ENCODE data around the gene KLRD1. TPM values are rescaled to one million over a fixed set of nuclear protein-coding genes. Genes with fewer than 3 reads are reported as not detected.

The KLRD1 gene
- total RNA-seq, 4 donors from 2014 or later: 0.10 to 0.23 (median 0.21) TPM

DNA sequence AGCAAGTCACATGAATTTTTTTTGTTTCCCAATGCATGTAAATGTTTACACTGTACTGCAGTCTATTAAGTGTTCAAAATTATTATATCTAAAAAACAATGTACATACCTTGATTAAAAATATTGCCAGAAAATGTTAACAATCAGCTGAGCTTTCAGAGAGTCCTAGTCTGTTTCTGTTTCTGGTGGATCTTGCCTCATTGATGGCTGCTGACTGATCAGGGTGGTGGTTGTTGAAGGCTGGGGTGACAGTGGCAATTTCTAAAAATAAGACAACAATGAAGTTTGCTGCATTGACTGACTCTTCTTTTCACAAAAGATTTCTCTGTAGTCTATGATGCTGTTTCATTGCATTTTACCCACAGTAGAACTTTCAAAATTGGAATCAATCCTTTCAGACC lies 16.6 kb upstream of the KLRD1 start:
- H3K27me3 ChIP-seq: no peaks in the 10 kb centered on the region
- no peaks in the 10 kb centered on the region for H3K9me3 ChIP-seq
- no peaks in the 10 kb centered on the region for H3K36me3 ChIP-seq
- TF ChIP-seq, protein P1, sequence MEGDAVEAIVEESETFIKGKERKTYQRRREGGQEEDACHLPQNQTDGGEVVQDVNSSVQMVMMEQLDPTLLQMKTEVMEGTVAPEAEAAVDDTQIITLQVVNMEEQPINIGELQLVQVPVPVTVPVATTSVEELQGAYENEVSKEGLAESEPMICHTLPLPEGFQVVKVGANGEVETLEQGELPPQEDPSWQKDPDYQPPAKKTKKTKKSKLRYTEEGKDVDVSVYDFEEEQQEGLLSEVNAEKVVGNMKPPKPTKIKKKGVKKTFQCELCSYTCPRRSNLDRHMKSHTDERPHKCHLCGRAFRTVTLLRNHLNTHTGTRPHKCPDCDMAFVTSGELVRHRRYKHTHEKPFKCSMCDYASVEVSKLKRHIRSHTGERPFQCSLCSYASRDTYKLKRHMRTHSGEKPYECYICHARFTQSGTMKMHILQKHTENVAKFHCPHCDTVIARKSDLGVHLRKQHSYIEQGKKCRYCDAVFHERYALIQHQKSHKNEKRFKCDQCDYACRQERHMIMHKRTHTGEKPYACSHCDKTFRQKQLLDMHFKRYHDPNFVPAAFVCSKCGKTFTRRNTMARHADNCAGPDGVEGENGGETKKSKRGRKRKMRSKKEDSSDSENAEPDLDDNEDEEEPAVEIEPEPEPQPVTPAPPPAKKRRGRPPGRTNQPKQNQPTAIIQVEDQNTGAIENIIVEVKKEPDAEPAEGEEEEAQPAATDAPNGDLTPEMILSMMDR (IDR thresholded peaks at IDR 0.05 in 4 of 5, conservative IDR thresholded peaks at IDR 0.05 in 1 of 5): no peak
- no peak for TF ChIP-seq POLR2A (IDR thresholded peaks at IDR 0.05)
- no peaks in the 10 kb centered on the region for H3K4me1 ChIP-seq
- intact Hi-C loops (cut with DNase I; ENCODE audit: low total_unique reads) (no loop called here), in situ Hi-C loops (cut with MboI; ENCODE audit: low sequenced_read_pairs in 4 of 4) (no loop called here)
- no peak for ATAC-seq
- no peak overlapping the region for H3K4me3 ChIP-seq
- no peak overlapping the region for H3K27ac ChIP-seq
- no peak for DNase-seq

DNA sequence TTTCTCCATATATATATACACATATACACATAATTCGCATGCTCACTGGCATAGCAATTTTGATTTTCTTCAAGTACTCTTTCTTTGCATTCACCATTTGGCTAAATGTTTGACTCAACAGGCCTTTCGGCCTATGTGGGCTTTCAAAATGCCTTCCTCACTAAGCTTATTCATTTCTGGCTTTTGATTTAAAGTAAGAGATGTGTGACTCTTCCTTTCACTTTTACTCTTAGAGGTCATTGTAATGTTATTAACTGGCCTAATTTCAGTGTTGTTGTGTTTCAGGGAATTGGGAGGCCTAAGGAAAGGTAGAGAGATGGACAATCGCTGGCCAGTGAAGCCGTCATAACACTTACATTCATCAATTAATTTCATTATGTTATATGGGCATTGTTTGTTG lies 14.5 kb upstream of the KLRD1 start:
- Histone ChIP-seq H3K27me3 (no peaks in the 10 kb centered on the region), H3K9me3 (no peaks in the 10 kb centered on the region), H3K27ac (no peak overlapping the region), H3K4me3 (no peak overlapping the region), H3K4me1 (no peaks in the 10 kb centered on the region), H3K36me3 (no peaks in the 10 kb centered on the region)
- intact Hi-C loops (cut with DNase I; ENCODE audit: low total_unique reads): no loop called here
- TF ChIP-seq, protein P1 (IDR thresholded peaks at IDR 0.05 in 4 of 5, conservative IDR thresholded peaks at IDR 0.05 in 1 of 5): no peak
- no peak for TF ChIP-seq POLR2A (IDR thresholded peaks at IDR 0.05)
- in situ Hi-C loops (cut with MboI; ENCODE audit: low sequenced_read_pairs in 4 of 4): no loop called here
- DNase-seq: no peak
- no peak for ATAC-seq

DNA sequence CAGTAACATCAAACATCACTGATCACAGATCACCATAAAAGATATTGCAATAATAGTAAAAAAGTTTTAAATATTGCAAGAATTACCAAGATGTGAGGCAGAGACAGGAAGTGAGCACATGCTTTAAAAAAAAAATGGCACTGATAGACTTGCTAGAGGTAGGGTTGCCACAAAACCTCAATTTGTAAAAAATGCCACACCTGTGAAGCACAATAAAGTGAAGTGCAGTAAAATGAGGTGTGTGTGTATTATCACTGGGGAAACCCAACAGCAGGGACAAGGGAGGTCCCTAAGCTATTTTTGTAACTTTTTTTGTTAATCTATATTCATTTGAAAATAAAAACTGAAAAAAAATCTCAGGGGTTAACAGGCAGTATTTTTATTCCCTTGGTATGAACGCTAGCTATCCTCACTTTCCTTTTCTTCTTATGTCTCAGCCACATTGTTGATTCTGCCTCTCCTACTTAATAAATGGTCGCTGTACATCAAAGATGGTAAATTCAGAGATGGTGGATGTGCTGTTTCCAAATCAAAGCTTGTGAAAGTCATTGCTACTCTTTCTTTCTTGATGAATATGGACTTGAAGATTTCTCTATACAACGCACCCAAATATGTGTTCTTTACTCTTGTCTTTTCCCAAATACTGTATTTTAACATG lies 14.0 kb upstream of the KLRD1 start:
- intact Hi-C loops (cut with DNase I; ENCODE audit: low total_unique reads) (no loop called here), in situ Hi-C loops (cut with MboI; ENCODE audit: low sequenced_read_pairs in 4 of 4) (no loop called here)
- Histone ChIP-seq H3K27me3 (no peaks in the 10 kb centered on the region), H3K27ac (no peak overlapping the region), H3K4me3 (no peak overlapping the region), H3K4me1 (no peaks in the 10 kb centered on the region), H3K36me3 (no peaks in the 10 kb centered on the region), H3K9me3 (no peaks in the 10 kb centered on the region)
- no peak for DNase-seq
- TF ChIP-seq, protein P1 (IDR thresholded peaks at IDR 0.05 in 4 of 5, conservative IDR thresholded peaks at IDR 0.05 in 1 of 5): no peak
- no peak for TF ChIP-seq POLR2A (IDR thresholded peaks at IDR 0.05)
- ATAC-seq: no peak

DNA sequence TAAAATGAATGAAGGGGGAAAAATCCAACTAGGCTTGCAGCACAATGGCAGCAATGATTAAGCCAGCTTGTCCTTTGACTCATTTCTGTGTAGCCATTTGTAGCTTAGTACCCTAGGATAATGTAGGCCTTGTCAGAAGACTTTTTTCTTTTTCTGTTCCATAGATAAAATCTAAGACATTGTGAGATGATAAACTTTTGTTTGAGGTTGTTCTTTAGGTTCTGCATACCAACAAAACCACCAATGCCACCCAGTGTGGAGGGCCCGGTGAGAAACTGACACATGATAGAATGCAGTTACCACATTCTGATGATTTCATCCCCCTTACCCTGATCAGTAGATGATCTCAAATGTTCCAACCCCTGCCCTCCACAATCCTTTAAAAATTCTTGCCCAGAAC lies 6.6 kb upstream of the KLRD1 start:
- TF ChIP-seq, protein P1 (IDR thresholded peaks at IDR 0.05 in 4 of 5, conservative IDR thresholded peaks at IDR 0.05 in 1 of 5): no peak
- no peak for TF ChIP-seq POLR2A (IDR thresholded peaks at IDR 0.05)
- in situ Hi-C loops (cut with MboI; ENCODE audit: low sequenced_read_pairs in 4 of 4): no loop called here
- Histone ChIP-seq H3K27me3 (no peaks in the 10 kb centered on the region), H3K9me3 (no peaks in the 10 kb centered on the region), H3K27ac (no peak overlapping the region), H3K4me1 (no peaks in the 10 kb centered on the region), H3K36me3 (no peaks in the 10 kb centered on the region), H3K4me3 (no peak overlapping the region)
- DNase-seq (no peak), ATAC-seq (no peak)
- intact Hi-C loops (cut with DNase I; ENCODE audit: low total_unique reads): no loop called here

DNA sequence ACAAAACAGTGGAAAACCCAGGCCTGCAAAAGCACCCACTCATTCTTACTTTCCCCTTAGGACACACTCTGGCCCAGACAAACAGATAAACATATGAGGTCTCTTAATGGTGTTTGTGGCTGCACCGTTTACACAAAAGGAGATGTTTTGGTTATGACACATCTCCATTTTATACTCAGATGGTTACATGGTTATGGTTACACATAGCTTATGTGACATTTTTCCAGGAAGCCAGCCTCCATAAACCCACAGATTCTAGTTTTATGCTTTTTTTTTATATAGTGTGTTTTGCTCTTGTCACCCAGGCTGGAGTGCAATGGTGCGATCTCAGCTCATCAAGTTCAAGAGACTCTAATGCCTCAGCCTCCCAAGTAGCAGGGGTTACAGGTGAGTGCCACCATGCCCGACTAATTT lies 3.5 kb upstream of the KLRD1 start:
- Histone ChIP-seq H3K9me3 (no peaks in the 10 kb centered on the region), H3K4me1 (no peaks in the 10 kb centered on the region), H3K36me3 (no peaks in the 10 kb centered on the region), H3K27ac (no peak overlapping the region), H3K4me3 (no peak overlapping the region), H3K27me3 (no peaks in the 10 kb centered on the region)
- ATAC-seq (no peak), DNase-seq (no peak)
- in situ Hi-C loops (cut with MboI; ENCODE audit: low sequenced_read_pairs in 4 of 4): no loop called here
- intact Hi-C loops (cut with DNase I; ENCODE audit: low total_unique reads): no loop called here
- no peak for TF ChIP-seq POLR2A (IDR thresholded peaks at IDR 0.05)
- TF ChIP-seq, protein P1 (IDR thresholded peaks at IDR 0.05 in 4 of 5, conservative IDR thresholded peaks at IDR 0.05 in 1 of 5): no peak

Data from gastrocnemius medialis (tissue), 4 donors.